ENCODE data around the gene CD3G. TPM values are rescaled to one million over a fixed set of nuclear protein-coding genes. Genes with fewer than 3 reads are reported as not detected.
A peak's percentile ranks its signal among the peaks of the same experiment; 100 is the strongest.

Gene CD3G
- total and polyA plus RNA-seq, 10 donors, result 1.4 to 30.5 (median 17.3) TPM

- H3K27ac ChIP-seq, result peak overlapping the region in 5 of 8 donors; percentile 15 to 89 (median 78)
- intact Hi-C loops (cut with DNase I; ENCODE audit: low total_unique reads), result no loop called here
Measured at GRCh38 chr11:118340449-118340848, 3.7 kb upstream of the CD3G start.

GRCh38 chr11:118341261-118341660, 2.9 kb upstream of the CD3G start:
- intact Hi-C loops (cut with DNase I; ENCODE audit: low total_unique reads), result no loop called here
- H3K9me3 ChIP-seq, result no peaks in the 10 kb centered on the region
- H3K36me3 ChIP-seq, result no peaks in the 10 kb centered on the region
- TF ChIP-seq CTCF (IDR thresholded peaks at IDR 0.05 in 8 of 11, conservative IDR thresholded peaks at IDR 0.05 in 3 of 11) (no peak), POLR2A (IDR thresholded peaks at IDR 0.05) (no peak), POLR2AphosphoS5 (IDR thresholded peaks at IDR 0.05) (no peak)
- no peak for DNase-seq
- 75 to 93% (median 84%) methylated on average over 3 of the region's 3 CpGs for WGBS, 5 donors
- peak overlapping the region; percentile 25 to 67 (median 38) for H3K4me3 ChIP-seq
- H3K4me1 ChIP-seq, result peaks cover 0 to 27% (median 9%) of the 10 kb centered on the region in 6 donors
- H3K27me3 ChIP-seq (replicated peaks in 1 of 7), result peaks cover 0 to 14% (median 0%) of the 10 kb centered on the region in 7 donors
- H3K27ac ChIP-seq, result peak overlapping the region in 5 of 8 donors; percentile 38 to 89 (median 78)

More at GRCh38 chr11:118340449-118340848, 3.7 kb upstream of the CD3G start:
- TF ChIP-seq POLR2A (IDR thresholded peaks at IDR 0.05) (no peak), POLR2AphosphoS5 (IDR thresholded peaks at IDR 0.05) (no peak), CTCF (IDR thresholded peaks at IDR 0.05 in 8 of 11, conservative IDR thresholded peaks at IDR 0.05 in 3 of 11) (no peak)
- no peak for DNase-seq
- Histone ChIP-seq H3K4me1 (peaks cover 0 to 27% (median 9%) of the 10 kb centered on the region in 6 donors), H3K4me3 (peak overlapping the region in 6 of 8 donors; percentile 35 to 67 (median 39)), H3K9me3 (no peaks in the 10 kb centered on the region), H3K27me3 (replicated peaks in 1 of 7) (peaks cover 0 to 14% (median 0%) of the 10 kb centered on the region in 7 donors), H3K36me3 (no peaks in the 10 kb centered on the region)
- 69 to 83% (median 81%) methylated on average over 3 of the region's 3 CpGs for WGBS, 5 donors

GRCh38 chr11:118341815-118342489, 2.2 kb upstream of the CD3G start:
- Histone ChIP-seq H3K4me1 (peaks cover 0 to 30% (median 9%) of the 10 kb centered on the region in 6 donors), H3K36me3 (no peaks in the 10 kb centered on the region), H3K27ac (peak overlapping the region; percentile 30 to 89 (median 70)), H3K27me3 (replicated peaks in 1 of 7) (peaks cover 0 to 14% (median 0%) of the 10 kb centered on the region in 7 donors), H3K9me3 (no peaks in the 10 kb centered on the region), H3K4me3 (peak overlapping the region; percentile 25 to 67 (median 38))
- 73 to 83% (median 79%) methylated on average over 5 of the region's 5 CpGs for WGBS, 5 donors
- no peak for DNase-seq
- intact Hi-C loops (cut with DNase I; ENCODE audit: low total_unique reads), result no loop called here
- TF ChIP-seq POLR2A (IDR thresholded peaks at IDR 0.05) (no peak), POLR2AphosphoS5 (IDR thresholded peaks at IDR 0.05) (no peak), CTCF (IDR thresholded peaks at IDR 0.05 in 8 of 11, conservative IDR thresholded peaks at IDR 0.05 in 3 of 11) (no peak)

- H3K4me3 ChIP-seq, result peak within 1 kb of the TSS; percentile 25 to 67 (median 38)
- WGBS, 5 donors, result 70 to 79% (median 77%) methylated on average over 13 of the region's 13 CpGs
- intact Hi-C loops (cut with DNase I; ENCODE audit: low total_unique reads), result no loop called here
- peak within 1 kb of the TSS; percentile 43 to 89 (median 70) for H3K27ac ChIP-seq
- H3K27me3 ChIP-seq (replicated peaks in 1 of 7), result peaks cover 0 to 14% (median 0%) of the 10 kb centered on the region in 7 donors
- no peaks in the 10 kb centered on the region for H3K9me3 ChIP-seq
- no peak for DNase-seq
- peak in 1 of 3 donors; percentile 45 for TF ChIP-seq POLR2AphosphoS5 (IDR thresholded peaks at IDR 0.05)
- TF ChIP-seq POLR2A (IDR thresholded peaks at IDR 0.05), result no peak
- H3K4me1 ChIP-seq, result peaks cover 0 to 36% (median 11%) of the 10 kb centered on the region in 6 donors
- no peaks in the 10 kb centered on the region for H3K36me3 ChIP-seq
Measured at GRCh38 chr11:118342503-118343161, 1.5 kb upstream of the CD3G start, which contains the start of gene CD3D. Gene CD3D, minus strand, starts transcription at chr11:118342705. Its CDS starts 98 bp downstream, at chr11:118342607.

Measured in spleen (tissue), 11 donors.